HG03045 (cell line): ENCODE data around the gene GPR179.
A peak's percentile ranks its signal among the peaks of the same experiment; 100 is the strongest.
"Not testable (repeated sequence)": the region's sequence is repeated elsewhere in the genome, so short reads cannot be mapped to it uniquely, and the experiment has no call there.

Experiments used
- ATAC-seq: cut with Tn5 transposase; IDR thresholded peaks from one replicate; pipeline ENCODE4 v1.9.1; 2021; ENCODE audit warnings: mild to moderate bottlenecking, moderate library complexity; ENCODE audit not compliant: unreplicated experiment

GPR179 gene

DNA sequence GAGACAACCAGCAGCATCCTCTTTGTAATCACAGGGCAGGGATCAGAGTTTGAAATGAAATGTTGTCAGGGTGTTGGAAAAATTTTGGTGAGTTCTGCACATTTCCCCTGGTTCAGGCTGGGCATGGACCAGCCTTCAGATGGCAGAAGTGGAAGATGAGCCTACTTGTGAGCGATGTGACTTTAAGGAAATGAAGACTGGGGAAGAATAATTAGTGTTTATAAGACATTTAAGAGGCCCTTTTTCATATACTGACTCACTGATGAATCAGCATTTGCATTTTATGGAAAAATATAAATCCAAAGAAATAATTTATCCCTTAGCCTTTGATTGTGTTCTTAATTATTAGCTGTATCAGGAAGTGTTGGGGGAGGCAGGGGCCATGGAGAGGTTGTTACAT lies 20.9 kb downstream of the GPR179 start:
- ATAC-seq: no peak

DNA sequence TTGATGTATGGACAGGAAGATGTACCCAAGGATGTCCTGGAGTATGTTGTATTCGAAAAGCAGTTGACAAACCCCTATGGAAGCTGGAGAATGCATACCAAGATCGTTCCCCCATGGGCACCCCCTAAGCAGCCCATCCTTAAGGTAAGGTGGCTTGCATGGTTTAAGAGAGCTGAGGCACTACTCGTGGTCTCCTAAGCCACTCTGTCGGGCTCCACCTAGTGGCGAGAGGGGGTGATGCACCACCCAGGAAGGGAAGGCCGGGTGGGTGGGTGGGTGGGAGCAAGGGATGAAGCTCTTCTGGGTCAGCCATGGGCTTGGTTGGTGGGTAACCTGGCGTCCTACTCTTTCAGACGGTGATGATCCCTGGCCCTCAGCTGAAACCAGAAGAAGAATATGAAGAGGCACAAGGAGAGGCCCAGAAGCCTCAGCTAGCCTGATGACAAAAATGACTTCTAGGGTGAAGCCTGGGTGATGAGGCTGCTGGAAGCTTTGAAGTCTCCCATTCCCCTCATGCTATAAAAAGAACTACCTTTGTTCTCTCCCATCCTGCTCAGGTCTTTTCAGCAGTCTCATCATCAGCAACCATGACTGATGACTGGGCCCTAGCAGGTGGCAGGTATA lies 21.5 kb downstream of the GPR179 start:
- no peak for ATAC-seq

DNA sequence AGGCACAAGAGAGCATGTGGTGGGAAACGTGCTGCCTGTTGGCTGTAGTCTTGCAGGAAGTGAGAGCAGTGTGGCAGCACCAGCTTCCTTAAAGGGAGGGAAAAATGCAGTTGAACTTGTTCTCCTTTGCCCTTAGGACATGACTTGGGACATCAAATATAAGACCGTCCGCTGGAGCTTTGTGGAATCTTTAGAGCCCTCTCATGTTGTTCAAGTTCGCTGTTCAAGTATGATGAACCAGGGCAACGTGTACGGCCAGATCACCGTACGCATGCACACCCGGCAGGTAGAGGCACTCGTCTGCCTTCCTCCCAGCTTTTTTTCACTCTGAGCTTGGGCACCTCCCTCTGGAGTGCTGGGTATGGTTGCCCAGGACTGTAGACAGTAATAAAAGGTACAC lies 23.3 kb downstream of the GPR179 start:
- ATAC-seq: no peak

GRCh38 chr17:38317081-38317480 lies 26.7 kb downstream of the GPR179 start:
- ATAC-seq: no peak

- no peak for ATAC-seq
These were observed 28.3 kb downstream of the GPR179 start for GRCh38 chr17:38315497-38315896.

DNA sequence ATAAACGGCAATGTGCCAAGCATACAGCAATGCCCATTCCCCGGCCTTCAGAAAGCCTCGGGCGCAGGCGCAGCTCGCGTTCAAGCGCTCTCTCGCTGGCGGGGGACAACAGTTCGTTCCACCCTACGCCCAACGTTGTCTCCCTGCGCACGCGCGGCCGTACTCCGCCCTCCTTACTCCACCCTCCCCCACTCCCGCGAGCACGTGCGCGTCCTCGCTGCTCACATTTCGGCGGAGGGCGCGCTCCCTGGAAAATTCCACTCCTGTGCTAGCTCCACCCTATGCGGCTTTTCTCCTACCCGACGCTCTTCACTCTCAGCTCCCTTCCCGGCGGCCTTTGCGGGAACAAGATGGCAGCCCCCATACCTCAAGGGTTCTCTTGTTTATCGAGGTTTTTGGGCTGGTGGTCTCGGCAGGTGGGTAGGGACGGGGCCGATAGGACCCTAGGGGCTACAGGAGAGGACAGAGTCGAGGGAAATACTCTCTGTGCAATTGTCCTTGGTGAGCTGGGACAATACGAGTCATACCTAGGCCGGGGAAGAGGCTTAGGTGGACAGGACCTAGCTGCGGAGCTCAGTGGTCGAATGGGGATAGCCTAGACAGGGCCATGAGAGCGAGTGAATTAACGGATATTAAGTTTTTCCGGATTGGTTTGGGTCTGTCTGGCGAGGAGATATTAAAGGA lies 46.8 kb downstream of the GPR179 start, which contains the start of gene MRPL45:
Gene MRPL45 (plus strand): TSS at position 335 of the 684 bp plus-strand sequence. CDS start 16 bp downstream, at position 351.
- peak; percentile 96 for ATAC-seq

- not testable (repeated sequence) for ATAC-seq
These were observed 48.0 kb downstream of the GPR179 start for GRCh38 chr17:38295602-38296365.

- not testable (repeated sequence) for ATAC-seq
These were observed 54.0 kb downstream of the GPR179 start for GRCh38 chr17:38289760-38290159.

DNA sequence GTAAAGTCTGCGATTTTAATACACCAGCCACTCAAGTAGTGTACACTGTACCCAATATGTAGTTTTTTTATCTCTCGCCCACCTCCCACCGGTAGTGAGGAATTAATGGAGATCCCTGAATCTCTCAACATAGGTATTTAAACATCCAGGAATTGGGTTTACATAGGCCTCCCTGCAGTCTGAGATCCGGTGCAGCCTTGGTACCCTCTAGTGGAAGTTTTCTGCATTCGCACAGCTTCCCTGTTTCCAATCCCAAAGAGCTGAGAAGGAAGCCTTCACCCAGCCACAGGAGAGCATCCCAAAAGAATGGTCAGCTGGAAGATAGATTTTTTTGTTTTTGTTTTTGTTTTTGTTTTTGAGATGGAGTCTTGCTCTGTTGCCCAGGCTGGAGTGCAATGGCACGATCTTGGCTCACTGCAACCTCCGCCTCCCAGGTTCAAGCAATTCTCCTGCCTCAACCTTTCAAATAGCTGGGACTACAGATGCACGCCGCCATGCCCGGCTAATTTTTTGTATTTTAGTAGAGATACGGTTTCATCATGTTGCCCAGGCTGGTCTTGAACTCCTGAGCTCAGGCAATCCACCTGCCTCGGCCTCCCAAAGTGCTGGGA lies 55.4 kb downstream of the GPR179 start:
- not testable (repeated sequence) for ATAC-seq

- ATAC-seq: peak; percentile 61
These were observed 57.2 kb downstream of the GPR179 start for GRCh38 chr17:38286501-38287091.

GRCh38 chr17:38285994-38286393 lies 57.8 kb downstream of the GPR179 start:
- ATAC-seq: not testable (repeated sequence)
